Measurements from ENCODE around the gene LSM10.

DNA sequence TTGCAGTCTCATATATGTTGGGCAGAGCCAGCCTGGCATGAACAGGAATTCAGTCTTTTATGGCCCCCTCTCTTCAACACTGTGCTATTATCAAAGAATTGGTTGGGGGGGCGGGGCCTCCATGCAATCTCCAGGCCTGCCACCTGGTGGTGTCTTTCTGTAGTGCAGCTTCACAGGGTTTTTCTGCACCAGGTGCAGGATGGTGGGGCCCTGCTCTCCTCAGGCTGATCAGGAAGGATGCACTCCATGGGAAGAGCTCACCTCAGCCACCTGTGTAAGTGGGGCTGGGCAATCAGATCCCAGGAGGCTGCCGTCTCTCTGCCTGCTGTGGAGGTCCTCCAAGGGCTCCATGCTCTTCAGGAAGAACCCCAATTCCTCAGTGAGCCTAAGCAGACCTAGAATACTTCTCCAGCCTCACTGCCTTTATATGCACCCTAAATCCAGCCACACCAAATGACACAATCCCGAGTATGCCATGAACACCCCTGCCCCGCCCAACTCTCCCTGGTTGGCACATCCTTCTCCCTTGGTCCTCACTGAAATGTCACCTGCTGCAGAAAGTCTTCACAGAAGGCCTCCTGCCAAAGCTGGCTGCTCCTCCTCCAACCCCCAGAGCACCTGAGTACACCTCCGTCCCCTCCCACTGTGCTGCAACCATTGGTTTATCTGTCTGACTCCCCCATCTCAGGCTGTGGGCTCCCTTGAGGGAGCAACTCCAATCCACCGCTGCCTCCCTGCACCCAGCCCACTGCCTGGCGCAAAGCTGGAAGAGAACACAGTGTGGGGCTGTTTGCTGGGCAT is 28.4 kb downstream of the LSM10 start:
- TF ChIP-seq, protein P1, sequence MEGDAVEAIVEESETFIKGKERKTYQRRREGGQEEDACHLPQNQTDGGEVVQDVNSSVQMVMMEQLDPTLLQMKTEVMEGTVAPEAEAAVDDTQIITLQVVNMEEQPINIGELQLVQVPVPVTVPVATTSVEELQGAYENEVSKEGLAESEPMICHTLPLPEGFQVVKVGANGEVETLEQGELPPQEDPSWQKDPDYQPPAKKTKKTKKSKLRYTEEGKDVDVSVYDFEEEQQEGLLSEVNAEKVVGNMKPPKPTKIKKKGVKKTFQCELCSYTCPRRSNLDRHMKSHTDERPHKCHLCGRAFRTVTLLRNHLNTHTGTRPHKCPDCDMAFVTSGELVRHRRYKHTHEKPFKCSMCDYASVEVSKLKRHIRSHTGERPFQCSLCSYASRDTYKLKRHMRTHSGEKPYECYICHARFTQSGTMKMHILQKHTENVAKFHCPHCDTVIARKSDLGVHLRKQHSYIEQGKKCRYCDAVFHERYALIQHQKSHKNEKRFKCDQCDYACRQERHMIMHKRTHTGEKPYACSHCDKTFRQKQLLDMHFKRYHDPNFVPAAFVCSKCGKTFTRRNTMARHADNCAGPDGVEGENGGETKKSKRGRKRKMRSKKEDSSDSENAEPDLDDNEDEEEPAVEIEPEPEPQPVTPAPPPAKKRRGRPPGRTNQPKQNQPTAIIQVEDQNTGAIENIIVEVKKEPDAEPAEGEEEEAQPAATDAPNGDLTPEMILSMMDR (IDR thresholded peaks at IDR 0.05; ENCODE audit: low read depth, low read length, poor library complexity, severe bottlenecking): peak; percentile 94
- TF ChIP-seq EZH2phosphoT487 (IDR thresholded peaks at IDR 0.05; ENCODE audit: borderline replicate concordance, low read length): no peak
